ENCODE data around the gene FRMD1. TPM values are rescaled to one million over a fixed set of nuclear protein-coding genes. Genes with fewer than 3 reads are reported as not detected.
"Not testable (repeated sequence)": the region's sequence is repeated elsewhere in the genome, so short reads cannot be mapped to it uniquely, and the experiment has no call there.

Gene FRMD1
- polyA plus RNA-seq, 3 donors from 2014 or later: not detected

GRCh38 chr6:168084465-168085160, 5.6 kb upstream of the FRMD1 start:
- H3K27me3 Mint-ChIP-seq (ENCODE audit: low read depth in 3 of 3): peaks cover 0 to 4% (median 0%) of the 10 kb centered on the region in 3 donors
- DNase-seq: no peak
- no peak overlapping the region for H3K27ac Mint-ChIP-seq
- no peaks in the 10 kb centered on the region for H3K36me3 Mint-ChIP-seq
- H3K4me3 Mint-ChIP-seq: no peak overlapping the region
- H3K4me1 Mint-ChIP-seq: no peaks in the 10 kb centered on the region
- no peaks in the 10 kb centered on the region for H3K9me3 Mint-ChIP-seq

GRCh38 chr6:168083514-168083885, 4.5 kb upstream of the FRMD1 start:
- no peaks in the 10 kb centered on the region for H3K36me3 Mint-ChIP-seq

GRCh38 chr6:168082860-168083513, 4.0 kb upstream of the FRMD1 start:
- Mint-ChIP-seq H3K27ac (no peak overlapping the region), H3K4me3 (no peak overlapping the region), H3K27me3 (ENCODE audit: low read depth in 3 of 3) (peaks cover 0 to 4% (median 0%) of the 10 kb centered on the region in 3 donors), H3K36me3 (no peaks in the 10 kb centered on the region), H3K9me3 (no peaks in the 10 kb centered on the region), H3K4me1 (no peaks in the 10 kb centered on the region)
- no peak for DNase-seq

More at GRCh38 chr6:168083514-168083885, 4.5 kb upstream of the FRMD1 start:
- Mint-ChIP-seq H3K9me3 (no peaks in the 10 kb centered on the region), H3K4me3 (no peak overlapping the region), H3K27ac (no peak overlapping the region), H3K4me1 (no peaks in the 10 kb centered on the region), H3K27me3 (ENCODE audit: low read depth in 3 of 3) (peaks cover 0 to 4% (median 0%) of the 10 kb centered on the region in 3 donors)
- DNase-seq: no peak

- Mint-ChIP-seq H3K27me3 (ENCODE audit: low read depth in 3 of 3) (peaks cover 0 to 4% (median 0%) of the 10 kb centered on the region in 3 donors), H3K36me3 (no peaks in the 10 kb centered on the region), H3K9me3 (no peaks in the 10 kb centered on the region), H3K27ac (no peak overlapping the region), H3K4me3 (no peak overlapping the region), H3K4me1 (no peaks in the 10 kb centered on the region)
- no peak for DNase-seq
These were observed 3.0 kb upstream of the FRMD1 start for GRCh38 chr6:168081858-168082546.

- H3K4me3 Mint-ChIP-seq: no peak overlapping the region
- H3K27ac Mint-ChIP-seq: no peak overlapping the region
- H3K27me3 Mint-ChIP-seq (ENCODE audit: low read depth in 3 of 3): peaks cover 0 to 4% (median 2%) of the 10 kb centered on the region in 3 donors
- H3K4me1 Mint-ChIP-seq: no peaks in the 10 kb centered on the region
- DNase-seq: no peak
- H3K36me3 Mint-ChIP-seq: no peaks in the 10 kb centered on the region
- no peaks in the 10 kb centered on the region for H3K9me3 Mint-ChIP-seq
These were observed 1.5 kb upstream of the FRMD1 start for GRCh38 chr6:168080393-168081077.

DNA sequence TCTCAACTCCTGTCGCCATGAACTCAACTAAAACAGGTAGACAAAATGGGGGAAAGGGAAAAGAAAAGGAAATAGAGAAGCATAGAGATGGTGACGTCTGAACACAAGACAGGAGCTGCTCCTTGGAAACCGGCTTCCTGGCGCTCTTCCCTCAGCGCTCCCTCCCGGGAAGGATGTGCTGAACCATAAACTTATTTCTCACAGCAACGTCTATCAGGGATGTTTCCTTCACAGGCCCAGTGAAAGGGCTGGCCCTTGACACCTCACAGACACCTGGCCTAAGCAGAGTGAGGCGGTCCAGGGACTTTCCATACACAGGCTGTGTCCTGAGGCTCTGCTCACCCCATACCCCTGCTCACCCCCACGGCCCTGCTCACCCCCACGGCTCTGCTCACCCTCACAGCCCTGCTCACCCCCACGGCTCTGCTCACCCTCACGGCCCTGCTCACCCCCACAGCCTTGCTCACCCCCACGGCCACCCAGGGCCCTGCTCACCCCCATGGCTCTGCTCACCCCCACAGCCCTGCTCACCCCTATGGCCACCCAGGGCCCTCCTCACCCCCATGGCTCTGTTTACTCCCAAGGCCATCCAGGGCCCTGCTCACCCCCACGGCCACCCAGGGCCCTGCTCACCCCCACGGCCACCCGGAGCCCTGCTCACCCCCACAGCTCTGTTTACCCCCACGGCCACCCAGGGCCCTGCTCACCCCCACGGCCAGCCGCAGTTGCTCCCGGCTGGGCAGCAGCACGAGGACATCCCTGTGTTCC, 653 bp downstream of the FRMD1 start:
- Mint-ChIP-seq H3K27ac (no peak overlapping the region), H3K4me3 (no peak overlapping the region), H3K27me3 (ENCODE audit: low read depth in 3 of 3) (peaks cover 0 to 2% (median 0%) of the 10 kb centered on the region in 3 donors), H3K4me1 (no peaks in the 10 kb centered on the region), H3K9me3 (no peaks in the 10 kb centered on the region), H3K36me3 (no peaks in the 10 kb centered on the region)
- no peak for DNase-seq

GRCh38 chr6:168077401-168077800, 1.6 kb downstream of the FRMD1 start:
- H3K36me3 Mint-ChIP-seq; H3K9me3 Mint-ChIP-seq; H3K4me3 Mint-ChIP-seq; H3K27me3 Mint-ChIP-seq (ENCODE audit: low read depth in 3 of 3); H3K27ac Mint-ChIP-seq; DNase-seq; H3K4me1 Mint-ChIP-seq: not testable (repeated sequence)

GRCh38 chr6:168075787-168076202, 3.2 kb downstream of the FRMD1 start:
- H3K27ac Mint-ChIP-seq: no peak overlapping the region
- no peaks in the 10 kb centered on the region for H3K36me3 Mint-ChIP-seq
- no peaks in the 10 kb centered on the region for H3K4me1 Mint-ChIP-seq
- DNase-seq: no peak
- H3K4me3 Mint-ChIP-seq: no peak overlapping the region
- H3K9me3 Mint-ChIP-seq: no peaks in the 10 kb centered on the region
- peaks cover 0 to 4% (median 0%) of the 10 kb centered on the region in 3 donors for H3K27me3 Mint-ChIP-seq (ENCODE audit: low read depth in 3 of 3)

DNA sequence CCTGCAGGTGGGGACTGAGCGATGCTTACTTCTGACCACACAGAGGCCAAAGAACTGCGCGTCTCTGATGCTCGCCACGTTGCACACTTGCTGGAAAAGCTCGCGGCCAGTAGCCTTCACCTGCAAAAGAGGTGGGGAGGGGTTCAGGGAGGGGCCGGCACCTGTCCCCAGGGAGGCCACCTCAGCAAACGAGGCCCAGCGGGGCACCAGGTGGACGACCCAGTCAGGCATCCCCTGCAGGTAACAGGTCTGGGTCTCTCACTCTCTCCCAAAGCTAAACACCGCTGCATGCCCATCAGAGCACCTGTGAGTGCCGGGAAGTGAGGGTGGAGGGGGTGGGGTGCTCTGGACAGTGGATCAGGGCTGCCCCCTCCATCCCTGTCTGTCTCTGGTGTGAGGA, 3.8 kb downstream of the FRMD1 start:
- no peak for DNase-seq
- H3K36me3 Mint-ChIP-seq: no peaks in the 10 kb centered on the region
- no peaks in the 10 kb centered on the region for H3K4me1 Mint-ChIP-seq
- H3K4me3 Mint-ChIP-seq: no peak overlapping the region
- H3K27me3 Mint-ChIP-seq (ENCODE audit: low read depth in 3 of 3): peaks cover 0 to 4% (median 0%) of the 10 kb centered on the region in 3 donors
- no peak overlapping the region for H3K27ac Mint-ChIP-seq
- H3K9me3 Mint-ChIP-seq: no peaks in the 10 kb centered on the region

- no peaks in the 10 kb centered on the region for H3K9me3 Mint-ChIP-seq
- no peaks in the 10 kb centered on the region for H3K36me3 Mint-ChIP-seq
- no peaks in the 10 kb centered on the region for H3K4me1 Mint-ChIP-seq
- no peak for DNase-seq
- H3K4me3 Mint-ChIP-seq: no peak overlapping the region
- H3K27me3 Mint-ChIP-seq (ENCODE audit: low read depth in 3 of 3): peaks cover 0 to 4% (median 0%) of the 10 kb centered on the region in 3 donors
- no peak overlapping the region for H3K27ac Mint-ChIP-seq
These were observed 4.9 kb downstream of the FRMD1 start for GRCh38 chr6:168073937-168074730.

DNA sequence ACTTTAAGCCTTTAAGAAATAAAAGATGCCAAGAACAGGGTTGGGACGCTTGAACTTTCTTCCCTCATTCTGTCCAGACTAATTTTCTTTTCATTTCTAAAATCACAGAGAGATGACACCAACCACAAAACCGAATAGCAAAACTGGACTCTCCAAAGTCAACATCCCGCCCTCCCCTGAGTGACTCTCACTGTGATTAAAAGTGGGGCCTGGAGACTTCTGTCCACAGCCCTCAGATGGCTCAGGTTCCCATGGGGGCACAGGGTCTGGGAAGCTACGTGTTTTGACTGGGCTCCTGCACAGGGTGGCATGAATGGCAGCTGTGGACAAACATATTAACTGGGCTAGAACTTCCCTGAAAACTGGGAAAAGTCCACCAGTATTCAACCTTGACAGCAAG, 6.3 kb downstream of the FRMD1 start:
- Mint-ChIP-seq H3K27ac (no peak overlapping the region), H3K4me1 (no peaks in the 10 kb centered on the region), H3K4me3 (no peak overlapping the region), H3K27me3 (ENCODE audit: low read depth in 3 of 3) (peaks cover 0 to 8% (median 0%) of the 10 kb centered on the region in 3 donors), H3K9me3 (no peaks in the 10 kb centered on the region), H3K36me3 (no peaks in the 10 kb centered on the region)
- DNase-seq: no peak

DNA sequence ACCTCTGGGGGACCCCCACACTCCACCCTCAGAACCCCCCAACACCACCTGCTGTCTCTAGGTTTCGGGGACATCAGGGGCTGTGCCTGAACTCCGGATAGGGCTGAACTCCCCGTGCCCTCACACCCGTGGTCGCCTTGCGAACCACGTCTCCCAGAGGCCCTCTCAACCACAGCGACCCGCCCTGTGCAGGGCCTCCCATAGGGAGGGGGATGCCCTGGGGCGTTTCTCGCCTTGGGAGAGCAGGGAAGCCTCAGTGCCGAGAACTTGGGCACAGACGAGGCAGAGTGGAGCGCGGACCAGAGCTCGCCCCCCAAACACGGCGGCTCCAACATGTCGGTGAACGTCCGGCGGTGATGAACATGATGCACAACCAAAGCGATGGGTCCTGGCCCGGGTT, 6.8 kb downstream of the FRMD1 start:
- Mint-ChIP-seq H3K36me3 (no peaks in the 10 kb centered on the region), H3K27me3 (ENCODE audit: low read depth in 3 of 3) (peaks cover 0 to 10% (median 3%) of the 10 kb centered on the region in 3 donors), H3K4me1 (no peaks in the 10 kb centered on the region), H3K9me3 (no peaks in the 10 kb centered on the region), H3K4me3 (no peak overlapping the region), H3K27ac (no peak overlapping the region)
- DNase-seq: no peak

GRCh38 chr6:168071620-168072019, 7.4 kb downstream of the FRMD1 start:
- Mint-ChIP-seq H3K27ac (no peak overlapping the region), H3K9me3 (no peaks in the 10 kb centered on the region)

More at GRCh38 chr6:168071620-168072019, 7.4 kb downstream of the FRMD1 start:
- no peaks in the 10 kb centered on the region for H3K36me3 Mint-ChIP-seq
- no peak for DNase-seq
- no peaks in the 10 kb centered on the region for H3K4me1 Mint-ChIP-seq
- peaks cover 0 to 10% (median 3%) of the 10 kb centered on the region in 3 donors for H3K27me3 Mint-ChIP-seq (ENCODE audit: low read depth in 3 of 3)
- H3K4me3 Mint-ChIP-seq: no peak overlapping the region
